ENCODE measurements around the gene POLR2E. TPM values are rescaled to one million over a fixed set of nuclear protein-coding genes. Genes with fewer than 3 reads are reported as not detected.

POLR2E gene
- total and polyA plus RNA-seq, 2 of the 13 experiments (the other 11 are each of a cell fraction or from before 2014, with no cell fraction given), result 140 to 272 TPM

- DNase-seq (ENCODE audit: low spot score), result no peak
- no peak overlapping the region for H3K27ac ChIP-seq (ENCODE audit: extremely low read length, insufficient read depth, low read length)
- H2AFZ ChIP-seq (ENCODE audit: low read length), result no peak overlapping the region
- TF ChIP-seq SP1 (IDR thresholded peaks at IDR 0.05), result no peak
- peak; percentile 14; the same call in 1 of the 2 replicates for TF ChIP-seq SP1 (CRISPR knock-in tag; IDR thresholded peaks at IDR 0.05)
- no peak for TF ChIP-seq BHLHE40 (IDR thresholded peaks at IDR 0.05; ENCODE audit: low read length)
- no peaks in the 10 kb centered on the region for H4K20me1 ChIP-seq (ENCODE audit: insufficient read depth, low read length)
- 90% methylated on average over 9 of the region's 20 CpGs for WGBS (ENCODE audit: low lambda C conversion rate)
- no TSS peak for BruUV-seq (replicated peaks)
- H3K79me2 ChIP-seq (ENCODE audit: insufficient read depth, low read length), result no peaks in the 10 kb centered on the region
- no peaks in the 10 kb centered on the region for H3K36me3 ChIP-seq (replicated peaks in 1 of 2; ENCODE audit: control insufficient read depth in 1 of 2, insufficient read depth in 2 of 2, low read length in 2 of 2)
- FAIRE-seq, result no peak
- in situ Hi-C loops (cut with HindIII; ENCODE audit: extremely low pct_ligation_motif_present, low pct_unique_long_range_greater_than_20kb) (no loop called here), intact Hi-C loops (cut with micrococcal nuclease; ENCODE audit: unreplicated experiment) (no loop called here)
- ATAC-seq, result no peak
- no peaks in the 10 kb centered on the region for H3K27me3 ChIP-seq (ENCODE audit: control insufficient read depth in 1 of 2, insufficient read depth in 2 of 2, low read length in 2 of 2)
- H3K9ac ChIP-seq (ENCODE audit: insufficient read depth, low read depth, low read length), result no peak overlapping the region
- H3K4me3 ChIP-seq (replicated peaks in 1 of 3; ENCODE audit: insufficient read depth in 1 of 3, low read depth in 2 of 3, low read length in 3 of 3), result no peak overlapping the region
- peaks cover 43% of the 10 kb centered on the region for H3K4me1 ChIP-seq (ENCODE audit: insufficient read depth, low read length)
- H3K4me2 ChIP-seq (ENCODE audit: low read depth, low read length), result no peak overlapping the region
- CTCF ChIA-PET (ENCODE audit: low intra/inter-chr PET ratio, low total read pairs), result no interaction called here
- no peaks in the 10 kb centered on the region for H3K9me3 ChIP-seq (ENCODE audit: low read length)
- POLR2A ChIA-PET, result no interaction called here
Observed at GRCh38 chr19:1047696-1048147, 47.5 kb downstream of the POLR2E start.

- Histone ChIP-seq H3K27me3 (ENCODE audit: control insufficient read depth in 1 of 2, insufficient read depth in 2 of 2, low read length in 2 of 2) (no peaks in the 10 kb centered on the region), H2AFZ (ENCODE audit: low read length) (no peak overlapping the region), H4K20me1 (ENCODE audit: insufficient read depth, low read length) (no peaks in the 10 kb centered on the region), H3K9me3 (ENCODE audit: low read length) (no peaks in the 10 kb centered on the region), H3K79me2 (ENCODE audit: insufficient read depth, low read length) (no peaks in the 10 kb centered on the region), H3K9ac (ENCODE audit: insufficient read depth, low read depth, low read length) (no peak overlapping the region), H3K27ac (ENCODE audit: extremely low read length, insufficient read depth, low read length) (peak overlapping the region; percentile 42), H3K4me2 (ENCODE audit: low read depth, low read length) (no peak overlapping the region), H3K4me1 (ENCODE audit: insufficient read depth, low read length) (peaks cover 42% of the 10 kb centered on the region), H3K36me3 (replicated peaks in 1 of 2; ENCODE audit: control insufficient read depth in 1 of 2, insufficient read depth in 2 of 2, low read length in 2 of 2) (no peaks in the 10 kb centered on the region), H3K4me3 (replicated peaks in 1 of 3; ENCODE audit: insufficient read depth in 1 of 3, low read depth in 2 of 3, low read length in 3 of 3) (no peak overlapping the region)
- ChIA-PET CTCF (ENCODE audit: low intra/inter-chr PET ratio, low total read pairs) (no interaction called here), POLR2A (interaction anchor here (2.6 kb wide), 1 partner anchor 20 kb away, joined by 18 read pairs; the partner anchor contains the start of gene CNN2)
- intact Hi-C loops (cut with micrococcal nuclease; ENCODE audit: unreplicated experiment) (no loop called here), in situ Hi-C loops (cut with HindIII; ENCODE audit: extremely low pct_ligation_motif_present, low pct_unique_long_range_greater_than_20kb) (no loop called here)
- no peak for FAIRE-seq
- BruUV-seq (replicated peaks), result no TSS peak
- WGBS (ENCODE audit: low lambda C conversion rate), result 98% methylated on average over 39 of the region's 77 CpGs
- DNase-seq (ENCODE audit: low spot score), result no peak
- ATAC-seq, result no peak
- TF ChIP-seq RBAK (CRISPR knock-in tag; IDR thresholded peaks at IDR 0.05) (no peak), ZMYM3 (CRISPR knock-in tag; IDR thresholded peaks at IDR 0.05) (peak; percentile 91), ZNF34 (CRISPR knock-in tag; IDR thresholded peaks at IDR 0.05; ENCODE audit: borderline replicate concordance) (no peak), KLF11 (CRISPR knock-in tag; IDR thresholded peaks at IDR 0.05) (no peak), ZBTB38 (CRISPR knock-in tag; IDR thresholded peaks at IDR 0.05) (peak; percentile 76), ZFX (CRISPR knock-in tag; IDR thresholded peaks at IDR 0.05; ENCODE audit: low read depth) (0 out of 2 replicates have a peak, but pooled peaks have one; percentile 6), CC2D1A (CRISPR knock-in tag; IDR thresholded peaks at IDR 0.05) (no peak), ZNF740 (CRISPR knock-in tag; IDR thresholded peaks at IDR 0.05) (0 out of 2 replicates have a peak, but pooled peaks have one; percentile 8), ZHX2 (IDR thresholded peaks at IDR 0.05; ENCODE audit: low read depth) (peak; percentile 41; the same call in 1 of the 2 replicates), ZHX2 (CRISPR knock-in tag; IDR thresholded peaks at IDR 0.05; ENCODE audit: borderline replicate concordance) (no peak)
Observed at GRCh38 chr19:1046836-1047695, 48.1 kb downstream of the POLR2E start.
